ENCODE measurements around the gene SERPINB1. TPM values are rescaled to one million over a fixed set of nuclear protein-coding genes. Genes with fewer than 3 reads are reported as not detected.
"Not testable (repeated sequence)": the region's sequence is repeated elsewhere in the genome, so short reads cannot be mapped to it uniquely, and the experiment has no call there.

Gene SERPINB1
- total and polyA plus RNA-seq, 10 donors: 54.9 to 194 (median 98.0) TPM

DNA sequence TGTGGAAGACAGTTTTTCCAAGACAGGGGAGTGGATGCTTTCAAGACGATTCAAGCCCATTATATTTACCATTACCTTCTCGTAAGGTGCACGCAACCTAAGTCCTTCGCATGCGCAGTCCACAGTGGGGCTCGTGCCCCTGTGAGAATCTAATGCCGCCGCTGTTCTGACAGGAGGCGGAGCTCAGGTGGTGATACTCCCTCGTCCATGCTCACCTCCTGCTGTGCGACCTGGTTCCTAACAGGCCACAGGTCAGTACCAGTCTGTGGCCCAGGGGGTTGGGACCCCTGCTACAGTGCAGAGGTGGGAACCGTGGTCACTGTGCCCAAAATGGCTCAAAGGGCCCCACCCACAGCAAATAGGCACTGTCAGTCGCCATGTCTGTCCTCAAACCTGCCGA is 36.6 kb downstream of the SERPINB1 start:
- intact Hi-C loops (cut with DNase I; ENCODE audit: low total_unique reads): no loop called here
- H3K9me3 ChIP-seq: no peaks in the 10 kb centered on the region
- DNase-seq: no peak
- no peak overlapping the region for H3K4me3 ChIP-seq
- H3K4me1 ChIP-seq: peaks cover 0 to 55% (median 17%) of the 10 kb centered on the region in 6 donors
- WGBS, 5 donors: 92 to 96% (median 94%) methylated on average over 14 of the region's 14 CpGs
- no peak overlapping the region for H3K27ac ChIP-seq
- no peaks in the 10 kb centered on the region for H3K27me3 ChIP-seq (replicated peaks in 1 of 7)
- TF ChIP-seq POLR2AphosphoS5 (IDR thresholded peaks at IDR 0.05) (no peak), POLR2A (IDR thresholded peaks at IDR 0.05) (no peak)
- TF ChIP-seq, protein P1, sequence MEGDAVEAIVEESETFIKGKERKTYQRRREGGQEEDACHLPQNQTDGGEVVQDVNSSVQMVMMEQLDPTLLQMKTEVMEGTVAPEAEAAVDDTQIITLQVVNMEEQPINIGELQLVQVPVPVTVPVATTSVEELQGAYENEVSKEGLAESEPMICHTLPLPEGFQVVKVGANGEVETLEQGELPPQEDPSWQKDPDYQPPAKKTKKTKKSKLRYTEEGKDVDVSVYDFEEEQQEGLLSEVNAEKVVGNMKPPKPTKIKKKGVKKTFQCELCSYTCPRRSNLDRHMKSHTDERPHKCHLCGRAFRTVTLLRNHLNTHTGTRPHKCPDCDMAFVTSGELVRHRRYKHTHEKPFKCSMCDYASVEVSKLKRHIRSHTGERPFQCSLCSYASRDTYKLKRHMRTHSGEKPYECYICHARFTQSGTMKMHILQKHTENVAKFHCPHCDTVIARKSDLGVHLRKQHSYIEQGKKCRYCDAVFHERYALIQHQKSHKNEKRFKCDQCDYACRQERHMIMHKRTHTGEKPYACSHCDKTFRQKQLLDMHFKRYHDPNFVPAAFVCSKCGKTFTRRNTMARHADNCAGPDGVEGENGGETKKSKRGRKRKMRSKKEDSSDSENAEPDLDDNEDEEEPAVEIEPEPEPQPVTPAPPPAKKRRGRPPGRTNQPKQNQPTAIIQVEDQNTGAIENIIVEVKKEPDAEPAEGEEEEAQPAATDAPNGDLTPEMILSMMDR (IDR thresholded peaks at IDR 0.05 in 8 of 11, conservative IDR thresholded peaks at IDR 0.05 in 3 of 11): no peak
- H3K36me3 ChIP-seq: no peaks in the 10 kb centered on the region

- H3K27ac ChIP-seq: no peak overlapping the region
- WGBS, 5 donors: 46 to 81% (median 65%) methylated on average over 6 of the region's 6 CpGs
- TF ChIP-seq POLR2AphosphoS5 (IDR thresholded peaks at IDR 0.05): no peak
- TF ChIP-seq, protein P1 (IDR thresholded peaks at IDR 0.05 in 8 of 11, conservative IDR thresholded peaks at IDR 0.05 in 3 of 11): no peak
- TF ChIP-seq POLR2A (IDR thresholded peaks at IDR 0.05): no peak
- no peaks in the 10 kb centered on the region for H3K27me3 ChIP-seq (replicated peaks in 1 of 7)
- H3K4me3 ChIP-seq: no peak overlapping the region
- H3K36me3 ChIP-seq: no peaks in the 10 kb centered on the region
- intact Hi-C loops (cut with DNase I; ENCODE audit: low total_unique reads): no loop called here
- DNase-seq: no peak
- peaks cover 0 to 55% (median 17%) of the 10 kb centered on the region in 6 donors for H3K4me1 ChIP-seq
- H3K9me3 ChIP-seq: no peaks in the 10 kb centered on the region
Observed at GRCh38 chr6:2804516-2804915, 37.1 kb downstream of the SERPINB1 start.

DNA sequence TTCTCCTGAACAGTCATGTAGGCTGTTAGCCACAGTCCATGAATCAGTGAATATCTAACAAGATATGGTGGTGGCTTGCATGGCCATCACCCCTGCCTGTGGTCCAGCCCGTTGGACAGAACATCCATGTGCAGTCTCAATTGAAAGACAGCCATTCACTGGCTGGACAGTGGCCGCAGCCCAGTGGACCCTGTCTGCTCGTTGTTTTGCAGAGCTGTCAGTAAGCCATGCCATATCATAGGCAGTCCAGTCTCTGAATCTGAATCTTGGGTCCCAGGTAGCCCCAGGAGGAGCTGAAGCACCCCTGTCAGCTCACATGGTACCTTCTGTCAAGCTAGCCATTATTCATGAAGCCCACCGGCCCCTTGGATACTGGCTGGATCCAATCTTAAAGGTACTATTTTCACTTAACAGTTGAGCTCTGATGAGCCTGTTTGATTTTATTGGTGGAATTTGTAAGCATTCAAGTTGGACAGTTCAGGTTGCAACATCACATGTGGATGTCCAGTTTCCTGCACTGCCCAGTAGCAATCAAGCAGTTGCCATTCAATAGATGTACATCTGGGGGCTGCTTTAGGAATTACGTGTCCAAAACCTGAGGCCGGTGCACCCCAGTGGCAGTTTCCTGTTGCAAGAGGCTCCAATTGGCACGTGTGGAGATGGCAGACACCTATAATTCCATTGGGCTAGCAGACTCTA is 37.8 kb downstream of the SERPINB1 start:
- Histone ChIP-seq H3K27ac (no peak overlapping the region), H3K4me1 (peaks cover 0 to 51% (median 16%) of the 10 kb centered on the region in 6 donors), H3K4me3 (no peak overlapping the region), H3K9me3 (no peaks in the 10 kb centered on the region), H3K36me3 (no peaks in the 10 kb centered on the region), H3K27me3 (replicated peaks in 1 of 7) (no peaks in the 10 kb centered on the region)
- intact Hi-C loops (cut with DNase I; ENCODE audit: low total_unique reads): no loop called here
- TF ChIP-seq POLR2A (IDR thresholded peaks at IDR 0.05) (no peak), POLR2AphosphoS5 (IDR thresholded peaks at IDR 0.05) (no peak)
- TF ChIP-seq, protein P1 (IDR thresholded peaks at IDR 0.05 in 8 of 11, conservative IDR thresholded peaks at IDR 0.05 in 3 of 11): no peak
- 73 to 92% (median 85%) methylated on average over 6 to 7 of the region's 7 CpGs for WGBS, 5 donors
- DNase-seq: no peak

DNA sequence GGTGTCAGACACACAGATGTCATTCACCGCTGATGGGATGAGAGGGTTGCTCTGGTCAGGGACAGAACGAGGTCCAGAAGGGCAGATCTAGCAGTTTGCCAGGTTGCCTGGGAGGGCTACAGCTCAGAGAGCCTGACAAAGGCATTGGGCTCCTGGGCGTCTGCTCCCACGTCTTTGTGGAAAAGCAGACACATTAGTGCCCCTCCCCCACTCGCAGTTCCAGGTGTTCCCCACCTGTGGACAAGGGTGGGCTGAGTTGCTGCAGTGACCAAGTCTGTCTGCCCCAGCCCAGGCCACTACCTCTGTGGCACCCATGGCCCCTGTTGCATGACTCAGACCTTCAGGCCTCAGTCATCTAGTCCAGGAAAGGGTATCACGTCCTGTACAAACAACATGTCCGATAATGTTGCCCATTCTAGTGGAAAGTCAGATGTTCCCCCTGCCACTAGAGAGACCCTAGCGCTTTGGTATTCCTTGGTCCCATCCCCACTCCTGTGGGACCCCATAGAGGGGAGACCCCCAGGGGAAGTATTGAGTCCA is 39.1 kb downstream of the SERPINB1 start:
- Histone ChIP-seq H3K36me3 (no peaks in the 10 kb centered on the region), H3K9me3 (no peaks in the 10 kb centered on the region), H3K27me3 (replicated peaks in 1 of 7) (no peaks in the 10 kb centered on the region), H3K4me3 (no peak overlapping the region), H3K27ac (no peak overlapping the region), H3K4me1 (peaks cover 0 to 50% (median 12%) of the 10 kb centered on the region in 6 donors)
- 90 to 98% (median 93%) methylated on average over 6 to 8 of the region's 8 CpGs for WGBS, 5 donors
- intact Hi-C loops (cut with DNase I; ENCODE audit: low total_unique reads): no loop called here
- no peak for DNase-seq
- TF ChIP-seq, protein P1 (IDR thresholded peaks at IDR 0.05 in 8 of 11, conservative IDR thresholded peaks at IDR 0.05 in 3 of 11): no peak
- no peak for TF ChIP-seq POLR2AphosphoS5 (IDR thresholded peaks at IDR 0.05)
- TF ChIP-seq POLR2A (IDR thresholded peaks at IDR 0.05): no peak

GRCh38 chr6:2801687-2802086 is 40.0 kb downstream of the SERPINB1 start:
- DNase-seq; H3K4me3 ChIP-seq; H3K27me3 ChIP-seq (replicated peaks in 1 of 7); H3K9me3 ChIP-seq; intact Hi-C loops (cut with DNase I; ENCODE audit: low total_unique reads); H3K36me3 ChIP-seq; H3K27ac ChIP-seq: not testable (repeated sequence)
- 64 to 100% (median 92%) methylated on average over 2 to 3 of the region's 4 CpGs for WGBS, 5 donors
- H3K4me1 ChIP-seq: peaks cover 0 to 50% (median 9%) of the 10 kb centered on the region in 6 donors
